IMR-90 (cell line): ENCODE data around the gene IRGM. TPM values are rescaled to one million over a fixed set of nuclear protein-coding genes. Genes with fewer than 3 reads are reported as not detected.

Experiments
- ATAC-seq: fragments of 200-7000 bp; cut with Tn5 transposase; 2 replicates; pipeline ENCODE4 v1.9.1; 2020; ENCODE audit warnings: low read depth, mild to moderate bottlenecking, moderate library complexity
- BruUV-seq: library from RNA; stranded (reverse); fragments of 400-500 nt; replicated peaks from 2 replicates; lab custom pipeline; 2021; lab: Mats Ljungman, UMichigan
- CTCF ChIA-PET: fragments of 300-600 bp; formaldehyde crosslinking; extraction: SDS; loops from one replicate; lab custom pipeline; 2021; ENCODE audit warnings: antibody characterized with exemption; lab: Yijun Ruan, JAX
- POLR2A ChIA-PET: fragments of 300-600 bp; sonication (Branson Sonifier 250); formaldehyde crosslinking; loops from one replicate; lab custom pipeline; 2022; ENCODE audit warnings: antibody characterized with exemption; ENCODE audit not compliant: unreplicated experiment; lab: Charles Lee
- DNase-seq: peaks from one replicate; pipeline ENCODE4 v3.0.0; 2013
- H2AFZ ChIP-seq: replicated peaks from 2 replicates; pipeline ENCODE3; 2013; ENCODE audit warnings: low read length, mild to moderate bottlenecking; ENCODE audit not compliant: poor library complexity
- H2AK5ac ChIP-seq: 2 replicates; pipeline ENCODE4 v1.6.1; 2013; ENCODE audit warnings: low read depth, low read length, inconsistent platforms
- H2AK9ac ChIP-seq: replicated peaks from 2 replicates; pipeline ENCODE3; 2013; ENCODE audit warnings: mild to moderate bottlenecking, low read depth, low read length, moderate library complexity; ENCODE audit not compliant: poor library complexity
- H2BK120ac ChIP-seq: 2 replicates; pipeline ENCODE4 v1.6.1; 2013; ENCODE audit warnings: low read depth, low read length, inconsistent platforms
- H2BK15ac ChIP-seq: 3 replicates; pipeline ENCODE4 v1.6.1; 2013; ENCODE audit warnings: low read depth, low read length, inconsistent platforms
- H2BK20ac ChIP-seq: 2 replicates; pipeline ENCODE4 v1.6.1; 2013; ENCODE audit warnings: low read depth, mild to moderate bottlenecking, inconsistent platforms, low read length, moderate library complexity
- H2BK5ac ChIP-seq: 2 replicates; pipeline ENCODE4 v1.6.1; 2013; ENCODE audit warnings: mild to moderate bottlenecking, low read depth, low read length, inconsistent platforms; ENCODE audit not compliant: poor library complexity, severe bottlenecking
- H3K14ac ChIP-seq: replicated peaks from 2 replicates; pipeline ENCODE4 v1.6.1; 2013; ENCODE audit warnings: low read depth, low read length, inconsistent platforms
- H3K18ac ChIP-seq: 2 replicates; pipeline ENCODE4 v1.6.1; 2013; ENCODE audit warnings: low read depth, low read length, control low read depth
- H3K23ac ChIP-seq: 2 replicates; pipeline ENCODE4 v1.6.1; 2013; ENCODE audit warnings: low read depth, low read length, inconsistent platforms
- H3K27ac ChIP-seq: 2 replicates; pipeline ENCODE4 v1.5.1; 2013; ENCODE audit warnings: mild to moderate bottlenecking, control low read depth, low read length; ENCODE audit not compliant: insufficient read depth
- H3K27me3 ChIP-seq: 2 replicates; pipeline ENCODE4 v1.6.1; 2013; ENCODE audit warnings: low read length; ENCODE audit not compliant: control insufficient read depth, insufficient read depth
- H3K36me3 ChIP-seq: 2 replicates; pipeline ENCODE4 v1.6.1; 2013; ENCODE audit warnings: low read length, mixed read lengths; ENCODE audit not compliant: control insufficient read depth, insufficient read depth
- H3K4ac ChIP-seq: 2 replicates; pipeline ENCODE4 v1.6.1; 2013; ENCODE audit warnings: low read depth, low read length, inconsistent platforms
- H3K4me1 ChIP-seq: 2 replicates; pipeline ENCODE4 v1.6.1; 2013; ENCODE audit warnings: low read length, mixed read lengths; ENCODE audit not compliant: control insufficient read depth, insufficient read depth
- H3K4me2 ChIP-seq: 2 replicates; pipeline ENCODE4 v1.6.1; 2013; ENCODE audit warnings: low read depth, mild to moderate bottlenecking, control low read depth, low read length, moderate library complexity
- H3K4me3 ChIP-seq: 2 replicates; pipeline ENCODE4 v1.5.1; 2013; ENCODE audit warnings: low read depth, mild to moderate bottlenecking, control low read depth, low read length, moderate library complexity; ENCODE audit not compliant: insufficient read depth
- H3K56ac ChIP-seq: 2 replicates; pipeline ENCODE4 v1.6.1; 2013; ENCODE audit warnings: low read length, inconsistent platforms; ENCODE audit not compliant: insufficient read depth; ENCODE audit errors: extremely low read depth
- H3K79me1 ChIP-seq, 2 experiments: 2 replicates each; pipeline ENCODE4 v1.6.1; 2013; ENCODE audit warnings: low read length in 2 of 2, inconsistent platforms in 1 of 2, low read depth in 1 of 2
- H3K9ac ChIP-seq: 2 replicates; pipeline ENCODE4 v1.6.1; 2013; ENCODE audit warnings: low read depth, low read length, control low read depth
- H3K9me1 ChIP-seq: 2 replicates; pipeline ENCODE4 v1.6.1; 2013; ENCODE audit warnings: low read length, inconsistent platforms; ENCODE audit not compliant: insufficient read depth
- H3K9me3 ChIP-seq: 2 replicates; pipeline ENCODE4 v1.6.1; 2013; ENCODE audit warnings: low read length; ENCODE audit not compliant: control insufficient read depth, insufficient read depth
- H4K20me1 ChIP-seq: 2 replicates; pipeline ENCODE4 v1.6.1; 2013; ENCODE audit warnings: low read length, inconsistent platforms; ENCODE audit not compliant: insufficient read depth
- H4K5ac ChIP-seq: 2 replicates; pipeline ENCODE4 v1.6.1; 2013; ENCODE audit warnings: mild to moderate bottlenecking, low read depth, low read length, control low read depth
- H4K8ac ChIP-seq, 2 experiments: 2 replicates each; pipeline ENCODE4 v1.6.1; 2013; ENCODE audit warnings: low read depth in 2 of 2, low read length in 2 of 2, control low read depth in 1 of 2, inconsistent platforms in 1 of 2
- H4K91ac ChIP-seq: 2 replicates; pipeline ENCODE4 v1.6.1; 2013; ENCODE audit warnings: low read depth, low read length, inconsistent platforms; ENCODE audit not compliant: insufficient read depth
- CEBPB ChIP-seq: IDR thresholded peaks from 2 replicates; pipeline ENCODE4 v1.6.1; 2012; ENCODE audit warnings: low read depth, low read length, improper control_type of control experiment
- ELK1 ChIP-seq: fragments of 150-350 bp; IDR thresholded peaks from 2 replicates; pipeline ENCODE4 v1.6.1; 2016; ENCODE audit warnings: low read depth, mild to moderate bottlenecking, low read length, moderate library complexity, borderline replicate concordance
- NFE2L2 ChIP-seq: fragments of 150-350 bp; IDR thresholded peaks from 2 replicates; pipeline ENCODE4 v1.6.1; 2016; ENCODE audit warnings: low read depth, mild to moderate bottlenecking, low read length
- RAD21 ChIP-seq: IDR thresholded peaks from 2 replicates; pipeline ENCODE4 v1.6.1; 2012; ENCODE audit warnings: low read length, improper control_type of control experiment
- USF2 ChIP-seq: fragments of 150-350 bp; IDR thresholded peaks from 2 replicates; pipeline ENCODE4 v1.6.1; 2017; ENCODE audit warnings: mild to moderate bottlenecking, antibody characterized with exemption, low read length, low read depth
- WGBS, 2 experiments: methylation state at CpG; one replicate each; pipeline versions ENCODE4 v1.1.5 to v1.1.7; 2013; ENCODE audit warnings: missing lambda C conversion rate in 2 of 2; ENCODE audit not compliant: insufficient read length in 1 of 2; ENCODE audit errors: extremely low coverage in 2 of 2; 5-methylcytosine and 5-hydroxymethylcytosine counted together
- dilution Hi-C: fragments of 300-500 bp; cut with HindIII; formaldehyde crosslinking; loops from one replicate; pipeline ENCODE4 v1.14.3; 2018; ENCODE audit warnings: low sequenced_read_pairs; ENCODE audit not compliant: unreplicated experiment
- in situ Hi-C: fragments of 300-500 bp; cut with MboI; formaldehyde crosslinking; loops from 3 replicates; pipeline ENCODE4 v1.14.3; 2019; ENCODE audit warnings: low sequenced_read_pairs, inconsistent platforms, mixed read lengths
- intact Hi-C: fragments of 100-400 bp; cut with micrococcal nuclease; formaldehyde crosslinking; loops from 2 replicates; pipeline ENCODE4 v1.10.0; 2022
- polyA plus RNA-seq, 3 experiments: library from polyadenylated mRNA; depleted of rRNA; stranded (reverse); fragments of >200 nt; gene quantifications; 2 replicates each; pipeline ENCODE4 v1.2.3, GENCODE V29; 2012; ENCODE audit warnings: low replicate concordance in 1 of 3
- total RNA-seq: library from RNA; depleted of rRNA; stranded (reverse); fragments of >200 nt; gene quantifications from 2 replicates; pipeline ENCODE4 v1.2.3, GENCODE V29; 2012

The IRGM gene
- total and polyA plus RNA-seq, 2 of the 4 experiments (the other 2 are of a cell fraction) = not detected

- Histone ChIP-seq H2BK15ac (no peak overlapping the region), H3K23ac (no peak overlapping the region), H4K5ac (no peak overlapping the region), H2BK20ac (no peak overlapping the region), H2AK9ac (no peak overlapping the region), H3K4ac (no peak overlapping the region), H2BK5ac (no peak overlapping the region), H4K91ac (no peak overlapping the region), H3K4me1 (no peaks in the 10 kb centered on the region), H3K18ac (no peak overlapping the region), H3K79me1 (no peaks in the 10 kb centered on the region), H3K9me3 (0 out of 2 replicates have a peak, but pooled peaks cover 3% of the 10 kb centered on the region), H3K9me1 (no peaks in the 10 kb centered on the region), H3K56ac (no peak overlapping the region), H3K36me3 (no peaks in the 10 kb centered on the region), H4K20me1 (no peaks in the 10 kb centered on the region), H2BK120ac (no peak overlapping the region), H3K14ac (no peak overlapping the region), H3K9ac (no peak overlapping the region), H3K4me3 (no peak overlapping the region), H3K27ac (no peak overlapping the region), H2AK5ac (no peak overlapping the region), H3K4me2 (no peak overlapping the region), H2AFZ (no peak overlapping the region), H4K8ac (no peak overlapping the region), H3K27me3 (peaks cover 2% of the 10 kb centered on the region)
- no peak for ATAC-seq
- ChIA-PET CTCF (no interaction called here), POLR2A (no interaction called here)
- no peak for TF ChIP-seq USF2
- TF ChIP-seq RAD21 = no peak
- no peak for TF ChIP-seq ELK1
- TF ChIP-seq NFE2L2 = no peak
- TF ChIP-seq CEBPB = no peak
- no CpG with 5 or more reads among the region's 2 CpGs for WGBS, 2 experiments
- intact Hi-C loops (no loop called here), in situ Hi-C loops (no loop called here), dilution Hi-C loops (no loop called here)
- no peak for DNase-seq
- no TSS peak for BruUV-seq
These were observed 29.4 kb upstream of the IRGM start for GRCh38 chr5:150816946-150817345.
